Astrocyte (in vitro differentiated cells and primary cell): ENCODE measurements around the gene NDOR1.

Experiments
- EZH2 ChIP-seq: IDR thresholded peaks from 2 replicates; pipeline ENCODE4 v1.6.1; 2012; ENCODE audit warnings: mild to moderate bottlenecking, low read length, inconsistent platforms; ENCODE audit not compliant: insufficient read depth
- TF ChIP-seq, protein P1 (sequence below): IDR thresholded peaks from 2 replicates; pipeline ENCODE4 v1.5.1; 2011; ENCODE audit warnings: low read depth, mild to moderate bottlenecking, inconsistent platforms, low read length, moderate library complexity; ENCODE audit not compliant: insufficient read depth

DNA sequence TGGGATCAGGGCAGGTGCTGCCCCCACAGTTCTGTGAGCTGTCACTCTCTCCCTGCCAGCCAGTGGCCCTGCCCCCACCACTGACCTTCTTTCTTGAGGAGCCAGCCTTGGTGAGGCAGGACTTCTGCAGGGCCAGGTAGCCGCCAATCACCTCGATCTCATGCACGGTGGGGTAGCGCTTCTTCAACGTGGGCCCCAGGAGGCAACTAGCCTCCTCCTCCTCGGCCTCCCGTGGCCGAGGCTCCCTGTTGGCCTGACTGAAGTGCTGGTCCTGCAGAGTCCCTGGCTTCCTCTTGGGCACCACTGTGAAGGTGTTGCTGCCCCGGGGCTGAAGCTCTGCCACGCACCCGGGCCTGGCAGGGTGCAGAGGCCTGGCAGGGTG is 6.6 kb upstream of the NDOR1 start:
- TF ChIP-seq, protein P1, sequence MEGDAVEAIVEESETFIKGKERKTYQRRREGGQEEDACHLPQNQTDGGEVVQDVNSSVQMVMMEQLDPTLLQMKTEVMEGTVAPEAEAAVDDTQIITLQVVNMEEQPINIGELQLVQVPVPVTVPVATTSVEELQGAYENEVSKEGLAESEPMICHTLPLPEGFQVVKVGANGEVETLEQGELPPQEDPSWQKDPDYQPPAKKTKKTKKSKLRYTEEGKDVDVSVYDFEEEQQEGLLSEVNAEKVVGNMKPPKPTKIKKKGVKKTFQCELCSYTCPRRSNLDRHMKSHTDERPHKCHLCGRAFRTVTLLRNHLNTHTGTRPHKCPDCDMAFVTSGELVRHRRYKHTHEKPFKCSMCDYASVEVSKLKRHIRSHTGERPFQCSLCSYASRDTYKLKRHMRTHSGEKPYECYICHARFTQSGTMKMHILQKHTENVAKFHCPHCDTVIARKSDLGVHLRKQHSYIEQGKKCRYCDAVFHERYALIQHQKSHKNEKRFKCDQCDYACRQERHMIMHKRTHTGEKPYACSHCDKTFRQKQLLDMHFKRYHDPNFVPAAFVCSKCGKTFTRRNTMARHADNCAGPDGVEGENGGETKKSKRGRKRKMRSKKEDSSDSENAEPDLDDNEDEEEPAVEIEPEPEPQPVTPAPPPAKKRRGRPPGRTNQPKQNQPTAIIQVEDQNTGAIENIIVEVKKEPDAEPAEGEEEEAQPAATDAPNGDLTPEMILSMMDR: no peak
- no peak for TF ChIP-seq EZH2
